Endodermal cell (in vitro differentiated cells): ENCODE results near the gene TMEFF1. TPM values are rescaled to one million over a fixed set of nuclear protein-coding genes. Genes with fewer than 3 reads are reported as not detected.

ENCODE experiments used
- DNase-seq: peaks from one replicate; pipeline ENCODE4 v3.0.0-alpha.2; 2017
- H3K27ac ChIP-seq: 2 replicates; pipeline ENCODE4 v1.5.1; 2013; ENCODE audit warnings: mild to moderate bottlenecking, low read depth, low read length, moderate library complexity
- H3K27me3 ChIP-seq: 2 replicates; pipeline ENCODE4 v1.6.1; 2013; ENCODE audit warnings: mild to moderate bottlenecking, low read length, moderate library complexity; ENCODE audit not compliant: insufficient read depth, control insufficient read depth, poor library complexity, severe bottlenecking
- H3K36me3 ChIP-seq: 2 replicates; pipeline ENCODE4 v1.7.0; 2013; ENCODE audit warnings: mild to moderate bottlenecking, low read length, moderate library complexity; ENCODE audit not compliant: control insufficient read depth, insufficient read depth
- H3K4me1 ChIP-seq: one replicate; pipeline ENCODE4 v1.7.0; 2013; ENCODE audit warnings: low read length; ENCODE audit not compliant: control insufficient read depth, insufficient read depth
- H3K4me3 ChIP-seq: 2 replicates; pipeline ENCODE4 v1.5.1; 2013; ENCODE audit warnings: mild to moderate bottlenecking, low read length, moderate library complexity
- H3K9ac ChIP-seq: 2 replicates; pipeline ENCODE4 v1.6.1; 2013; ENCODE audit warnings: mild to moderate bottlenecking, low read length, moderate library complexity; ENCODE audit not compliant: poor library complexity, severe bottlenecking; ENCODE audit errors: extremely low read depth
- H3K9me3 ChIP-seq: 2 replicates; pipeline ENCODE4 v1.6.1; 2013; ENCODE audit warnings: mild to moderate bottlenecking, low read length, moderate library complexity; ENCODE audit not compliant: control insufficient read depth
- H3K27ac Mint-ChIP-seq: 2 replicates; pipeline ENCODE4 v1.8.0; 2020; ENCODE audit warnings: mixed read lengths
- H3K27me3 Mint-ChIP-seq: 2 replicates; pipeline ENCODE4 v1.8.0; 2021; ENCODE audit warnings: mild to moderate bottlenecking, mixed read lengths; ENCODE audit not compliant: insufficient read depth
- H3K36me3 Mint-ChIP-seq: 2 replicates; pipeline ENCODE4 v1.8.0; 2020; ENCODE audit warnings: low read depth, mixed read lengths
- H3K4me1 Mint-ChIP-seq: 2 replicates; pipeline ENCODE4 v1.8.0; 2020; ENCODE audit warnings: mixed read lengths
- H3K4me3 Mint-ChIP-seq: 2 replicates; pipeline ENCODE4 v1.8.0; 2020; ENCODE audit warnings: mild to moderate bottlenecking, moderate library complexity, mixed read lengths
- H3K9me3 Mint-ChIP-seq: 2 replicates; pipeline ENCODE4 v1.8.0; 2020; ENCODE audit warnings: mild to moderate bottlenecking, mixed read lengths
- WGBS, 2 experiments: methylation state at CpG; one replicate each; pipeline versions ENCODE4 v1.1.5 to v1.1.7; 2013; ENCODE audit warnings: missing lambda C conversion rate in 2 of 2, mixed read lengths in 1 of 2; ENCODE audit not compliant: insufficient coverage in 1 of 2, insufficient read length in 1 of 2; 5-methylcytosine and 5-hydroxymethylcytosine counted together
- total RNA-seq, 2 donors: library from RNA; stranded (reverse); fragmentation: NEBNext Ultra II Directional in 1 of 2; extraction: Animal tissue kit (Norgen Biotek cat#: 25700) in 1 of 2; gene quantifications; 2 replicates in 1 of 2; 3 replicates in 1 of 2; pipeline ENCODE4 v1.2.1, GENCODE V29; 2021
- TF ChIP-seq, protein P1 (sequence below): fragments of 200-600 bp; sonication (generic); conservative IDR thresholded peaks from 2 replicates; pipeline ENCODE4 v1.5.0; 2021; ENCODE audit warnings: antibody characterized with exemption, mild to moderate bottlenecking

Gene TMEFF1
- total RNA-seq, 2 donors from 2014 or later = 67.5 to 111 TPM

- H3K36me3 Mint-ChIP-seq = no peaks in the 10 kb centered on the region
- 82 to 85% methylated on average over 5 of the region's 5 CpGs for WGBS, 2 experiments
- Histone ChIP-seq H3K27me3 (no peaks in the 10 kb centered on the region), H3K9ac (no peak overlapping the region), H3K4me1 (no peaks in the 10 kb centered on the region), H3K27ac (no peak overlapping the region), H3K9me3 (no peaks in the 10 kb centered on the region), H3K4me3 (no peak overlapping the region), H3K36me3 (no peaks in the 10 kb centered on the region)
- H3K27ac Mint-ChIP-seq = no peak overlapping the region
- no peaks in the 10 kb centered on the region for H3K27me3 Mint-ChIP-seq
- no peaks in the 10 kb centered on the region for H3K4me1 Mint-ChIP-seq
- H3K4me3 Mint-ChIP-seq = no peak overlapping the region
- H3K9me3 Mint-ChIP-seq = peaks cover 28% of the 10 kb centered on the region
- TF ChIP-seq, protein P1, sequence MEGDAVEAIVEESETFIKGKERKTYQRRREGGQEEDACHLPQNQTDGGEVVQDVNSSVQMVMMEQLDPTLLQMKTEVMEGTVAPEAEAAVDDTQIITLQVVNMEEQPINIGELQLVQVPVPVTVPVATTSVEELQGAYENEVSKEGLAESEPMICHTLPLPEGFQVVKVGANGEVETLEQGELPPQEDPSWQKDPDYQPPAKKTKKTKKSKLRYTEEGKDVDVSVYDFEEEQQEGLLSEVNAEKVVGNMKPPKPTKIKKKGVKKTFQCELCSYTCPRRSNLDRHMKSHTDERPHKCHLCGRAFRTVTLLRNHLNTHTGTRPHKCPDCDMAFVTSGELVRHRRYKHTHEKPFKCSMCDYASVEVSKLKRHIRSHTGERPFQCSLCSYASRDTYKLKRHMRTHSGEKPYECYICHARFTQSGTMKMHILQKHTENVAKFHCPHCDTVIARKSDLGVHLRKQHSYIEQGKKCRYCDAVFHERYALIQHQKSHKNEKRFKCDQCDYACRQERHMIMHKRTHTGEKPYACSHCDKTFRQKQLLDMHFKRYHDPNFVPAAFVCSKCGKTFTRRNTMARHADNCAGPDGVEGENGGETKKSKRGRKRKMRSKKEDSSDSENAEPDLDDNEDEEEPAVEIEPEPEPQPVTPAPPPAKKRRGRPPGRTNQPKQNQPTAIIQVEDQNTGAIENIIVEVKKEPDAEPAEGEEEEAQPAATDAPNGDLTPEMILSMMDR = no peak
- no peak for DNase-seq
Measured at GRCh38 chr9:100619665-100620064, 146.7 kb downstream of the TMEFF1 start.

- Histone ChIP-seq H3K4me3 (no peak overlapping the region), H3K27me3 (no peaks in the 10 kb centered on the region), H3K9me3 (peaks cover 6% of the 10 kb centered on the region), H3K9ac (no peak overlapping the region), H3K4me1 (no peaks in the 10 kb centered on the region), H3K36me3 (no peaks in the 10 kb centered on the region), H3K27ac (no peak overlapping the region)
- Mint-ChIP-seq H3K27ac (no peak overlapping the region), H3K4me3 (no peak overlapping the region), H3K9me3 (no peaks in the 10 kb centered on the region), H3K36me3 (no peaks in the 10 kb centered on the region), H3K27me3 (no peaks in the 10 kb centered on the region), H3K4me1 (no peaks in the 10 kb centered on the region)
- WGBS, 2 experiments = no CpG with 5 or more reads among the region's 1 CpG
- TF ChIP-seq, protein P1 = no peak
- no peak for DNase-seq
Measured at GRCh38 chr9:100623969-100624368, 151.0 kb downstream of the TMEFF1 start.

GRCh38 chr9:100626949-100627348 lies 154.0 kb downstream of the TMEFF1 start:
- H3K9me3 ChIP-seq = peaks cover 6% of the 10 kb centered on the region
- TF ChIP-seq, protein P1 = no peak
- Mint-ChIP-seq H3K27me3 (no peaks in the 10 kb centered on the region), H3K27ac (no peak overlapping the region), H3K4me1 (no peaks in the 10 kb centered on the region), H3K9me3 (no peaks in the 10 kb centered on the region), H3K36me3 (no peaks in the 10 kb centered on the region), H3K4me3 (no peak overlapping the region)
- no peaks in the 10 kb centered on the region for H3K27me3 ChIP-seq
- no peaks in the 10 kb centered on the region for H3K36me3 ChIP-seq
- H3K4me3 ChIP-seq = no peak overlapping the region
- no peak for DNase-seq
- H3K4me1 ChIP-seq = no peaks in the 10 kb centered on the region
- WGBS, 2 experiments = no CpG with 5 or more reads among the region's 1 CpG
- no peak overlapping the region for H3K9ac ChIP-seq
- H3K27ac ChIP-seq = no peak overlapping the region

Other genes starting within 250 kb of the TMEFF1 start
- 10 to 100 TPM; 44.7 to 49.4 TPM for gene TEX10, start 120.2 kb upstream of the TMEFF1 start, total RNA-seq
- 10 to 100 TPM; 29.8 to 32.2 TPM for gene MSANTD3, start 46.0 kb upstream of the TMEFF1 start, total RNA-seq
- gene CAVIN4, start 104.9 kb downstream of the TMEFF1 start, total RNA-seq = 10 to 100 TPM in 1 of 2 donors, 1 to 10 TPM in 1; 9.0 to 10.1 TPM